ENCODE data around the gene GCNT1.

DNA sequence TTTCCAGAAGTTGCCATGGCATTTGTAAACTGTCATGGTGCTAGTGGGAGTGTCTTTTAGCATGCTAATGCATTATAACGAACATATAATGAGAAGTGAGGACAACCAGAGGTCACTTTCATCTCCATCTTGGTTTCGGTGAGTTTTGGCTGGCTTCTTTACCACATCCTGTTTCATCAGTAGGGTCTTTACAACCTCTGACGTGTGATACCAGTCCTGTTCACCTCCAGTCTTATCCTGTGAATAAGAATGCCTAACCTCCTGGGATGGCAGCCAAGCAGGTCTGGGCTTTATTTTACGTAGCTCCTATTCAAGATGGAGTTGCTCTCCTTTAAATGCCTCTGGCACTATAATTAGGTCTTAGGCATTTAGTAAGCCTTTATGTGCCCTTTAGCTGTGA is 44.3 kb upstream of the GCNT1 start:
- TF ChIP-seq, protein P1, sequence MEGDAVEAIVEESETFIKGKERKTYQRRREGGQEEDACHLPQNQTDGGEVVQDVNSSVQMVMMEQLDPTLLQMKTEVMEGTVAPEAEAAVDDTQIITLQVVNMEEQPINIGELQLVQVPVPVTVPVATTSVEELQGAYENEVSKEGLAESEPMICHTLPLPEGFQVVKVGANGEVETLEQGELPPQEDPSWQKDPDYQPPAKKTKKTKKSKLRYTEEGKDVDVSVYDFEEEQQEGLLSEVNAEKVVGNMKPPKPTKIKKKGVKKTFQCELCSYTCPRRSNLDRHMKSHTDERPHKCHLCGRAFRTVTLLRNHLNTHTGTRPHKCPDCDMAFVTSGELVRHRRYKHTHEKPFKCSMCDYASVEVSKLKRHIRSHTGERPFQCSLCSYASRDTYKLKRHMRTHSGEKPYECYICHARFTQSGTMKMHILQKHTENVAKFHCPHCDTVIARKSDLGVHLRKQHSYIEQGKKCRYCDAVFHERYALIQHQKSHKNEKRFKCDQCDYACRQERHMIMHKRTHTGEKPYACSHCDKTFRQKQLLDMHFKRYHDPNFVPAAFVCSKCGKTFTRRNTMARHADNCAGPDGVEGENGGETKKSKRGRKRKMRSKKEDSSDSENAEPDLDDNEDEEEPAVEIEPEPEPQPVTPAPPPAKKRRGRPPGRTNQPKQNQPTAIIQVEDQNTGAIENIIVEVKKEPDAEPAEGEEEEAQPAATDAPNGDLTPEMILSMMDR (IDR thresholded peaks at IDR 0.05): no peak
- no peak for TF ChIP-seq EZH2 (IDR thresholded peaks at IDR 0.05; ENCODE audit: borderline replicate concordance, insufficient read depth, low read depth, low read length, poor library complexity, severe bottlenecking)
